Gastrocnemius medialis (tissue), 4 donors: ENCODE measurements around the gene ACOT11.

Experiments used
- POLR2A ChIP-seq, 2 donors: fragments of 450-650 bp; IDR thresholded peaks; one replicate each; pipeline ENCODE4 v1.6.1; 2017; ENCODE audit warnings: antibody characterized with exemption in 2 of 2, mild to moderate bottlenecking in 2 of 2, moderate library complexity in 2 of 2
- TF ChIP-seq, protein P1 (sequence below), 5 experiments: fragments of 450-650 bp in 3 of 5; fragments of 200-600 bp in 2 of 5; sonication (generic) in 2 of 5; IDR thresholded peaks in 4 of 5; conservative IDR thresholded peaks in 1 of 5; 1 replicate in 4 of 5; 2 replicates in 1 of 5; pipeline ENCODE4 v1.5.1; 2016 to 2019; ENCODE audit warnings: antibody characterized with exemption in 5 of 5, mild to moderate bottlenecking in 3 of 5, moderate library complexity in 3 of 5

GRCh38 chr1:54498383-54499096 is 49.5 kb upstream of the ACOT11 start:
- TF ChIP-seq, protein P1, sequence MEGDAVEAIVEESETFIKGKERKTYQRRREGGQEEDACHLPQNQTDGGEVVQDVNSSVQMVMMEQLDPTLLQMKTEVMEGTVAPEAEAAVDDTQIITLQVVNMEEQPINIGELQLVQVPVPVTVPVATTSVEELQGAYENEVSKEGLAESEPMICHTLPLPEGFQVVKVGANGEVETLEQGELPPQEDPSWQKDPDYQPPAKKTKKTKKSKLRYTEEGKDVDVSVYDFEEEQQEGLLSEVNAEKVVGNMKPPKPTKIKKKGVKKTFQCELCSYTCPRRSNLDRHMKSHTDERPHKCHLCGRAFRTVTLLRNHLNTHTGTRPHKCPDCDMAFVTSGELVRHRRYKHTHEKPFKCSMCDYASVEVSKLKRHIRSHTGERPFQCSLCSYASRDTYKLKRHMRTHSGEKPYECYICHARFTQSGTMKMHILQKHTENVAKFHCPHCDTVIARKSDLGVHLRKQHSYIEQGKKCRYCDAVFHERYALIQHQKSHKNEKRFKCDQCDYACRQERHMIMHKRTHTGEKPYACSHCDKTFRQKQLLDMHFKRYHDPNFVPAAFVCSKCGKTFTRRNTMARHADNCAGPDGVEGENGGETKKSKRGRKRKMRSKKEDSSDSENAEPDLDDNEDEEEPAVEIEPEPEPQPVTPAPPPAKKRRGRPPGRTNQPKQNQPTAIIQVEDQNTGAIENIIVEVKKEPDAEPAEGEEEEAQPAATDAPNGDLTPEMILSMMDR (IDR thresholded peaks at IDR 0.05 in 4 of 5, conservative IDR thresholded peaks at IDR 0.05 in 1 of 5): no peak
- no peak for TF ChIP-seq POLR2A (IDR thresholded peaks at IDR 0.05)
